GM21526 (cell line): ENCODE results near the gene PIP5KL1.

Experiments used
- ATAC-seq: cut with Tn5 transposase; IDR thresholded peaks from one replicate; pipeline ENCODE4 v1.9.1; 2021; ENCODE audit warnings: moderate library complexity; ENCODE audit not compliant: unreplicated experiment, low FRiP score

PIP5KL1 gene

GRCh38 chr9:127930231-127931091 is at the start of gene PIP5KL1:
Gene PIP5KL1, minus strand, starts transcription at chr9:127930777. Its CDS starts 25 bp downstream, at chr9:127930752.
- ATAC-seq: peak; percentile 46

DNA sequence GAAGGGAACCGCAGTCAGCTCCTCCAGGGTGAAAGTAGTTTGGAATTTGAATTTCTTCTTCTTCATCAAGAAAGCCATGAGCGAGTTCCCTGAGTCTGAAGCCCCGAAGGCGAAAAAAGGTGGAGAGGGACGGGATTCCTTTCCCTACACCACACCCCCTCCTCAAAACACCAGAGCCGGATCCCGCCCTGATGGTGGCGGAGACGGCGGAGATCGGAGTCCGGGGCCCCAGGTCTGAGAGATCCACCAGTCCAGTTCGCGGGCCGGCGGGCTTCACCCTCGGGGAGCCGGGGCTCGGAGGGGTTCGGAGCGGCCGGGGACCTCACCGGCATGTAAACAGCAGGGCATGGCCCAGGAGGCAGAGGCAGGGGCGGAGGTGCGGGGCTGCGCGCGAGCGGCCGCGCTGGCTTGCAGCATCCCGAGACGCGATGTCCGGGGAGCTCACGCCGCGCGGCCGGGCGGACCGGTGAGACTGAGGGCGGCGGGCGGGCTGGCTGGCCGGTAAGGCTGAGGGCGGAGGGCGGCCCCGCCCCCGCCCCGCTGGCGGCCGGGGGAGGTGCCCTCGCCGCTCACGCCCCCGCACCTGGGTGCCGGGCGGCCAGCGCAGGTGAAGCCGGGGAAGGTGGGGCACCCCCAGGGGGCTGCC is 49.6 kb upstream of the PIP5KL1 start:
- ATAC-seq: peak; percentile 5

DNA sequence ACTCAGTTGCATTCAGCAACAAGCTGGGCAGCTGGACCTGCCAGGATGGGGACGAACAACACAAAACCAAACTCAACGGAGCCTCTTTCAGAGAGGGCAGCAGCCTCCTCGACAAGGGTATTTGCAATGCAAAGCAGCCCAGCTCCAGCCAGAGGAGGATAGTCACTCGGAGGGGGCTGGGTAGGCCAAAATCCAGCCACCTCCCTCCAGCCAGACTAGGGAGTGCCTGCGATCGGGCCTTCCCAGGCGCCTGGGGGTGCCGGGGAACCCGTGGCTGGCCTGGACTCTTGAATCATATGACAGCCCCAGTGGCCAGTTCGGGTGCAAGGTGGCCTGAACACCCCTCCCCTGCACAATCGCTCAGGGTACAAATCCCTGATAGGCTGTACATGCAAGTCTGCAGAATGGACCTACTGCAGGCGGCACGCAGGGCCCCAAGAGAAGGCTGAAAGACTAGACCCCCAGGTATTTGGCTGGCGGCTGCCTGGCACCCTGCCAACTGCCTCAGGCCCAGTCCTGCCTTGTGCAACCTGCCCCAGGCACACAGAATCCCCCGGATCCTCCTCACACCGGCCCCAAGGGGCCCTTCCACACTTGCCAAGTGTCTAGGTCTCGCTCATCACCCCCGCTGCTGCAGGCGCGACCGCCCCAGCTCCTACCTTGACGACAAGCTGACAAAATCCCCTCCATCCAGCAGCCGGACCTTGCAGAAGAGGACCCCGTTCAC is 48.9 kb upstream of the PIP5KL1 start:
- no peak for ATAC-seq

DNA sequence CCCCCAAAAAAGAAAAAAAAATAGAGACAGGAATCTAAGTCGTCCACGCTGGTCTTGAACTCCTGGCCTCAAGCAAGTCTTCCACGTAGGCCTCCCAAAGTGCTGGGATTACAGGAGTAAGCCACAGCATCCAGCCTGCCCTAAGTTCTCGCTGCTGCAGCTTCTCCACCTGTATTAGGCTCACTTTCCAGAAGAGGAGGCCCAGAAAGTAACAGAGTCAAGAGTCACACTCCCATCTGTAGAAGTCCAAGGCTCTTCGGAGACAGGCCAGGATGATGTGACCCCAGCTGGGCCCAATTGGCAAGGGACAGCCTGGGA is 48.4 kb upstream of the PIP5KL1 start:
- no peak for ATAC-seq

DNA sequence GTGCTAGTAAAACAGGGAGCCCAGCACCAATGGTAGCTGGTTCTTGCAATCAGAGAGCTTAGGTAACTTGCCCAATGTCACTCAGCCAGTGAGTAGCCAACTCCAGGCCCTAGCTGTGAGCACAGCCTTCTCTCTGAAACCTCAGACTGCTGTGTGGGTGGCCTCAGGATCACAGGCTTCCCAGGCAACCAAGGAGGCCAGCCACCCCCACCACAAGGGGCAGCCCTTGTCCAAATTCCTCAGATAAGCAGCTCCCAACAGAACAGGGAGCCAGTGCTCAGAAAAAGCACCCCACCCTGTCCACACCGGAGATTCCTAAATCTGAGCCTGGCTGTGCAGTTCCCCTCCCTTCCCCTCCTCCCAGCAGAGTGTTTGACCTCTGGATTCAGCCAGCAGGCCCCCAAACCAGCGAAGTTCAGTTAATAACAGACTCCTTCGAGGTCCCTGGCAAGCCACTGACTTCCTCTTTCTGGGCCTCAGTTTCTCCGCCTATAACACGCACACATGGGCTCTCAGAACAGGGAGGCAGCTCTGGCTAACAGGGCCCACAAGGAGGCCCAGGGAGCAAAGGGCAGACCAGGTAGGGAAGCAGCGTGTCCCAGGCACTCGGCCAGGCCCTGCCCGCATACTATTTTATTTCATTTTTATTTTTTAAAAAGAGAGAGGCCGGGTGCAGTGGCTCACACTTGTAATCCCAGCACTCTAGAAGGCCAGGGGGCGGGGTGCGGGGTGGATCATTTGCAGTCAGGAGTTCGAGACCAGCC is 47.5 kb upstream of the PIP5KL1 start:
- no peak for ATAC-seq

DNA sequence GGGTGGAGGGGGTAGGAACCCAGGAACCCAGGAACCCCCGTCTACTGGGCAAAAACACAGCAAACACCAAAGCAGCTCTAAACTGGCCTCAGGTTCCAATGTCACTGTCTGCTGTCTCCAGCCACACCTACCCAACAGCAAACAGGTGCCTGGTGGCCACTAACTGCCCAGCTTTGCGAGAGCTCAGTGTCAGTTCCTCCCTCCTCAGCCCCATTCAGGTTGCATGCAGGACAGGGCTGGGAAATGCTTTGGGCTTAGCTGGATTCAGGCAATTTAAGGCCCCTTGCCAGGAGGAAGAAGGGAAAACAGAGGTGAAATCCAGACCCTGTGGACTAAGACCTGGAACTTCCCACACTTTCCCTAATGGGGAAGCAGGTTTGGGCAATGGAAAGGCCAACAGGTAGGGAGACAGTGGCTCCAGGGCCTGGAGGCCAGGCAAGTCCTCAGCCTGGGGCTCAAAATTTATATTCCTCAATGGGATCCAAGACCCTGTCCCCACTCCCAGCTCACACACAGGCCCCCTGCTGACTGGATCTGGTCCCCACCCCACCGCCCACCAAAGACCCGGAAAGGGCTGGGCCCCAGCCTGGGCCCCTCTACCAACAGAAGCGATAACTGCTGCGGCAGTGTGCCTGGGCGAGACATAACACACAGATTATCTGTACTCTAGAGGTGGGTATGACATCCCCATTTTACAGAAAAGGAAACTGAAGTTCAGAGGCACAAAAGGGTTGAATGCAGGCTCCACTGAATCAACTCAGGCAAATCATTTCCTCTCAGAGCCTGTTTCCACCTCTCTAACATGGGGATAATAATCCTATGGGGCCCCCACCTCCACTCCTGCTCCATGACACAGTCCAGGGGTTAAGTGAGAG is 46.7 kb upstream of the PIP5KL1 start:
- ATAC-seq: no peak

DNA sequence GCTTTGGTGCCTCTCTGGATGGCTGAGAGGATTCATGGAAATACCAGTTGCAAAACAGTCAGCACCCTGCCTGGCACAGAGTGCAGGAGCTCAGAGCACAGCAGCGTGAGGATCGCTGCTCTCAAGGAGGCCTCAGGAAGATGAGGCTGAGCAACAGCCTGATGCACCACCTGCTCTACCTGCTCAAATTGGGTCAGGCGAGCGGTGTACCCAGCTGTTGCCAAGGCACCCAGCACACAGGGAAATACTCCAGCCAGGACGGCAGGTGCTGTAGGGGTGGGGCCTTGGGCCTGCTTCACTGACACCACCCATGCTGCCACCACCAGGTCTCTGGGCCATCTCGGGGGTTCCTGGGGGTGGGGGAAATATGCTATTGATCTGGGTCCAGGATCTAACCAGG is 45.9 kb upstream of the PIP5KL1 start:
- ATAC-seq: no peak

DNA sequence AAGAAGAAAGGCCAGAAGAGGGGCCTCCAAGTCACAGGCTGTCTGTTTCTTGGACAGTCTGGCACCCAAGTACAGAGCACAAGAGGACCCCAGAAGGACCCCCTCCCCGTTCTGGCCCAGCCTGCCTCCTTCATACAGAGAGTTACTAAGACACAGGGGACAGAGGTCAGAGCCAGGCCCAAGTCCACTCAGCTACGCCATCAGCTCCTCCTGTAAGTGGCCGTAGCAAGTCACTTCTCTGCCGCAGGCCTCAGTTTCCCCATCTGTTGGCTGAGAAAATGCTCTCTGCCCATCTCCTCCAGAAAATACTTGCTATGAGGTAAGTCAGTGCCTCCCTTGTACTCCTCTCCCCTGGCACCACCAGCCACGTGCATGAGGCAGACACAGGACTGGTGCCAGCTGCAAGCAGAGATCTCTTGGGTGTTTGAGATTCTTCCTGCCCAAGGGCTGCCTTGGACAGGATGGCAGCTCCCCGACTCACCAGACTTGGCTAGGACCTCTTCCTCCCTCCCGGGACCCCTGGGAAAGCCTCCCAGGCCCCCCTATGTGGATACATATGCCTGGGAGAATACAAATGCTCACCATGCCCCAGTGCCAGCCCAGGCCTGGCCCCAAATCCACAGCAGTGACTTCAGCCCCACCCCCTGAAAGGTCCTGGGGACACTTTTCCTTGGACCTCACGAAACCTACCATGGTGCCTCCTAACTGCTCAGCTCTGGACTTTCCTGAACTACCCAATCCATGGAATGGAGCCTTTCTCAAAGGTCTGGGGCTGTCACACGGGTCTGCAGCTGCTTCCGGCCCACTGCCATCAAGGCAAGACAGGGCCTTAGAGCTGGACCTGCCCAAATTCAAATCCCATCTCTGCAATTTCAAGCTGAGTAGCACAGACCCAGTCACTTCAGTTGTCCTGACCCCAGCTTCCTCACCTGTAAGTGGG is 45.1 kb upstream of the PIP5KL1 start:
- ATAC-seq: no peak

- no peak for ATAC-seq
These were observed 44.2 kb upstream of the PIP5KL1 start for GRCh38 chr9:127974769-127975261.

GRCh38 chr9:127974001-127974768 is 43.6 kb upstream of the PIP5KL1 start:
- ATAC-seq: no peak

DNA sequence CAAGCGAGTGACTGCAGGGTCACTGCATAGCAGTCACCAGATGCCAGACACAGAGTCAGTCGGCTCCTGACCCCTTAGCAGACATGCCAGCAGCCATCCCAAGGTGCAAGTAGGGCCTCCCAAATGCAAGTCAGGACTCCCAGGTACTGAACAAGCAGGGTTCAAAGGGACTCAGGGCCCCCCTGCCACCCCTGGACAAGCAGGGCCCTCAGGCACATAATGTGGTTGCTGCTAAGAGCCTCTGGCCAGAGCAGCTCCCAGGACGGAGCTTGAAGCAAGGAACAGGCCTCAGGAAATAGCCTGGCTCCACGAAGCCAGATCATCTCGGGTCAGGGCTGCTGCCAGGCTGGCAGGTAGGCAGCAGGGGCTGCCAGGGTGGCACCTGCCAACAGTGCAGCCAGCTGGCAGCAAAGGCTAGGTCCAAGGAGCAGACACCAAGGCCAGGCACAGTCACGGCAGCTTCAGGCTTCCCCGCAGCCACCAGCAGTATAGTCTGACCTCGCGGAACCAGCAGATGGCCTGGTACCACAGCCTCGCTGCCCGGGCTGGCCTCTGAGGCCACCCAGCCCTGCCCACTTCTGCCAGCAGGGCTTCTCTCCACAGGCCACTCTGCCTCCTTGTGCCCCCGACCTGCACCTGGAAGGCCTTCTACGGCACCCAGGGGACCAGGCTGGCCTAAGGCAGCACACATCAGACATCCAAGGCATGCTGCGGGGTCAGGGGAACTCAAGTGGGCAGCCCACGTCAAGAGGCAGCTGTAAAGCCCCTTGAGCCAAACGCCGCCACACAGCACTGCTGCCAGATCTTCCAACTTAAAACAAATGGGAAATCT is 42.8 kb upstream of the PIP5KL1 start:
- ATAC-seq: no peak

DNA sequence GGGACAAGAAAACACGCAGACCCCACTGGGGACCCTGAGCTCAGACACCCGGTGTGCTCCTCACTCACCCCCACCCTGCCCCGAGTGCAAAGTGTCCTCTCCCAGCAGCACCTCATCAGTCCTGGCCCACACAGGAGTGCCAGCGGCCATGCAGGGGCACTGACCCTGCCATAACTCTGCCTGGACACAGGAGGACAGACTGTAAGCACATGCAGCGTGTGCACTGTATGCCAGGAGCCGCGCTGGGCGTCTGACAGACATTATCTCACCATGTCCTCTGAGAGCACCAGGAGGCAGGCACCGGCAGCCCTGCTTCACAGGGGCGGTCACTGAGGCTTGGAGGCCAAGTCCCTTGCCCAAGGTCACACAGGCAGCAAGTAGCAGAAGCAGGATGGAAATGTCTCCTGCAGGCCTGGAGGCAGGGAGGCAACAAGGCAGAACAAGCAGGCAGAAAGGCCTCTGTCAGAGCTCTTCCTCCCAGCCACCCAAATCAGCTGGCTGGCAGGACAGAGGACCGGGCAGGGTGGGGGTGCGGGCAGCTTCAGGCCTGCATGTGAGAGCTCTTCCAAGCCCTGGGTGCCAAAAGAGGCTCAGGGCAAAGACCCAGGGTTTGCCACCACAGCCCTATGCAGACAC is 41.8 kb upstream of the PIP5KL1 start:
- no peak for ATAC-seq

DNA sequence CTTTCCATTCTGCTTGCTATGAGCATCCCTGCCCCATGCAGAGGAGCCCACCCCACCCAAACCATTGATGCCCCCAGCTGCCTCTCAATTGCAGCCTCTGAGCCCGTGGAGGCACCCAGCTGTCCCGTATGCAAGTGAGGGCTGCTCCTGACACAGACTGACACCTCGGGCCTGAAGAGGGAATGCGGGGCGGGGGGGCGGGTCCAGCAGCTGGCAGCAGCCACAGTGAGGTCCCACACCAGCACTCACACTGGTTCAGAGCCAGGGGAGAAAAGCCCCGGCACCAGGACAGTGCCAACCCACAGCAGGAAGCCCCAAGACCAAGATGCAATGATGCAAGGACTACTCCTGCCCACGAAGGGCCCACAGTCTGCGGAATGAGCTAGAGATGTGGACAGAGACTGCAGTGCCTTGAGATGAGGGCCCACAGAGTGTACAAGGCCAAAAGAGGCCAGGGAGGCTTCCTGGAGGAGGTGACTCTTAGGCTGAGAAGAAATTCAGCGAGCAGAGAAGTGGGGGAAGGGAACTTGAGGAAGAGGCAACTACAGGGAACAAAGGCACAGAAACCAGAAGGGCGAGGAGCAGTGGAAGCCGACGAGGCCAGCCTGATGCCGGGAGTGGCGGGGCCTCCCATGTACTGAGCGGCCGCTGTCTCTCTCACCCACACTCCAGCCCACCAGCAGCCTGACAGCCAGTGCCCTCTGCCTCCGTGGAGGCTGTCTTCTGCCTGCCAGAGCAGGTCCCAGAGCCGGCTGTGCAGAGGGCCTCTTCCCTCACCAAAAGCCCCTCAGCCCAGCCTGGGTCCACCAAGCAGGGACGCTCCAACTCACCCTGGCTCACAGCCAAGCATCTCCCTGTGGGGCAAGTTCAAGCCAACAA is 41.0 kb upstream of the PIP5KL1 start:
- ATAC-seq: no peak

DNA sequence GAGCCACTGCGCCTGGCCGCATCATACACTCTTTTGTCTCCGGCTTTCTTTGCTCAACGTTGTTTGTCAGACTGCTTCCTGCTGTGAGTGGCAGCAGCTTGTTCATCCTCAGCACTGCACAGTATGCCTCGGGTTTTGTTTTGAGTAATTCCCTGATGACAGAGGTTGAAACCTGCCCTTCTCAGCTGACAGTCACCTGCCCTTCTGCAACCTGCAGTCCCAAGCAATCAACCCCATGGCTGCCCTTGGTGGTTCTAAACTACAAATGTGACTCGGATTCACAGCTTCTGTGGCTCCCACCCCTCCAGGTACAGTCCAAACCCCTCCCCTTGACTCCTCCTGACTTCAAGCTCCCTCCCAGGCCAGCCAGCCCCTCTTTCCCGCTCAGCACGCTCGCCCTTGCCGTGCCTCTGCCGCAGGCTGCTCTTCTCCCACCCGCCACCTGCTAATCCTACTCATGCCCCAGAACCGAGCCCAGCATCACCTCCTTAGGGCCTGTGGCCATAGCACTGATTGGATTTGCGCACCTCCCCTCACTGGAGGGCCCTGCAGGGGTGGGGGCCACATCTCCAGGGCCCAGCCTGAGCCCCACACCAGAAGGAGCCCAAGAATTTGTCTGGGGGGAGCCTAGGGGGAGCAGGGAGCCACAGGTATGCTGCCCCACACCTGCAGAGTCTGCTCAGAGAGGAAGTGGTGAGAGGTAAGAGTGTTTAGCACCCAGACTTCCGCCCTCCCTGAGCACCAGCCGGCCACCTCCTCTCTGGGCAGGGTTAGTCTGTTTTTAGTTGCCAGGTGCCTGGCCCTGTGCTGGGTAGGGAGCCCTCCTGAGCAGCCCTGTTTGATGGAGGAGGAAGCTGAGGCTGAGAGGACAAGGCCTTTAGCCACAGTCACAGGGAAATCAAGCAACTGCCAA is 40.1 kb upstream of the PIP5KL1 start:
- peak; percentile 55 for ATAC-seq
